Type B pancreatic cell (in vitro differentiated cells): ENCODE results near the gene AMPH. TPM values are rescaled to one million over a fixed set of nuclear protein-coding genes. Genes with fewer than 3 reads are reported as not detected.

ENCODE experiments used
- DNase-seq: peaks from one replicate; pipeline ENCODE4 v3.0.0; 2021; ENCODE audit warnings: mixed read lengths; ENCODE audit not compliant: unreplicated experiment; ENCODE audit errors: extremely low spot score
- H3K27ac Mint-ChIP-seq: 2 replicates; pipeline ENCODE4 v1.8.0; 2021; ENCODE audit warnings: mild to moderate bottlenecking, mixed read lengths
- H3K27me3 Mint-ChIP-seq: 2 replicates; pipeline ENCODE4 v1.8.0; 2021; ENCODE audit warnings: mixed read lengths
- H3K36me3 Mint-ChIP-seq: 2 replicates; pipeline ENCODE4 v1.8.0; 2021; ENCODE audit warnings: mixed read lengths
- H3K4me1 Mint-ChIP-seq: one replicate; pipeline ENCODE4 v1.8.0; 2021; ENCODE audit warnings: mixed read lengths; ENCODE audit not compliant: unreplicated experiment
- H3K4me3 Mint-ChIP-seq: 2 replicates; pipeline ENCODE4 v1.8.0; 2021; ENCODE audit warnings: mild to moderate bottlenecking, mixed read lengths
- H3K9me3 Mint-ChIP-seq: 2 replicates; pipeline ENCODE4 v1.8.0; 2021; ENCODE audit warnings: mixed read lengths
- CTCF ChIP-seq: fragments of 200-600 bp; sonication (generic); conservative IDR thresholded peaks from 2 replicates; pipeline ENCODE4 v1.5.0; 2021; ENCODE audit warnings: antibody characterized with exemption, mild to moderate bottlenecking
- total RNA-seq: library from RNA; stranded (reverse); gene quantifications from 2 replicates; pipeline ENCODE4 v1.2.1, GENCODE V29; 2021; ENCODE audit warnings: low replicate concordance

AMPH gene
- total RNA-seq, 1 donor from 2014 or later: 19.9 TPM

GRCh38 chr7:38674513-38674912, 43.3 kb upstream of the AMPH start:
- no peak for DNase-seq
- TF ChIP-seq CTCF: no peak
- H3K9me3 Mint-ChIP-seq: no peaks in the 10 kb centered on the region
- H3K27me3 Mint-ChIP-seq: peaks cover 7% of the 10 kb centered on the region
- H3K4me1 Mint-ChIP-seq: no peaks in the 10 kb centered on the region
- H3K4me3 Mint-ChIP-seq: no peak overlapping the region
- no peak overlapping the region for H3K27ac Mint-ChIP-seq
- H3K36me3 Mint-ChIP-seq: no peaks in the 10 kb centered on the region

- no peak overlapping the region for H3K4me3 Mint-ChIP-seq
- H3K4me1 Mint-ChIP-seq: no peaks in the 10 kb centered on the region
- H3K27me3 Mint-ChIP-seq: peaks cover 7% of the 10 kb centered on the region
- DNase-seq: no peak
- no peak for TF ChIP-seq CTCF
- no peaks in the 10 kb centered on the region for H3K36me3 Mint-ChIP-seq
- no peaks in the 10 kb centered on the region for H3K9me3 Mint-ChIP-seq
- no peak overlapping the region for H3K27ac Mint-ChIP-seq
These were observed 42.6 kb upstream of the AMPH start for GRCh38 chr7:38673795-38674194.

GRCh38 chr7:38671911-38672905, 41.0 kb upstream of the AMPH start:
- DNase-seq: no peak
- peaks cover 7% of the 10 kb centered on the region for H3K27me3 Mint-ChIP-seq
- no peaks in the 10 kb centered on the region for H3K4me1 Mint-ChIP-seq
- H3K4me3 Mint-ChIP-seq: no peak overlapping the region
- no peaks in the 10 kb centered on the region for H3K9me3 Mint-ChIP-seq
- H3K27ac Mint-ChIP-seq: no peak overlapping the region
- no peak for TF ChIP-seq CTCF
- no peaks in the 10 kb centered on the region for H3K36me3 Mint-ChIP-seq

GRCh38 chr7:38669965-38670520, 38.9 kb upstream of the AMPH start:
- TF ChIP-seq CTCF: no peak
- Mint-ChIP-seq H3K27me3 (peaks cover 7% of the 10 kb centered on the region), H3K4me3 (no peak overlapping the region), H3K36me3 (no peaks in the 10 kb centered on the region), H3K9me3 (no peaks in the 10 kb centered on the region), H3K4me1 (no peaks in the 10 kb centered on the region), H3K27ac (no peak overlapping the region)
- DNase-seq: no peak

- Mint-ChIP-seq H3K36me3 (no peaks in the 10 kb centered on the region), H3K27me3 (peaks cover 16% of the 10 kb centered on the region), H3K4me1 (no peaks in the 10 kb centered on the region), H3K27ac (no peak overlapping the region), H3K4me3 (no peak overlapping the region), H3K9me3 (peaks cover 7% of the 10 kb centered on the region)
- no peak for TF ChIP-seq CTCF
- no peak for DNase-seq
These were observed 33.8 kb upstream of the AMPH start for GRCh38 chr7:38664972-38665371.
